H9 (cell line): ENCODE data around the gene GID8. TPM values are rescaled to one million over a fixed set of nuclear protein-coding genes. Genes with fewer than 3 reads are reported as not detected.

Source experiments
- DNase-seq: peaks from one replicate; pipeline ENCODE4 v3.0.0-alpha.2; 2017
- H2AFZ ChIP-seq: one replicate; pipeline ENCODE4 v1.6.1; 2013; ENCODE audit warnings: mild to moderate bottlenecking, low read length, control low read depth, moderate library complexity
- H2AK5ac ChIP-seq: 2 replicates; pipeline ENCODE4 v1.6.1; 2013; ENCODE audit warnings: low read length, control low read depth, mixed read lengths; ENCODE audit not compliant: insufficient read length
- H2BK120ac ChIP-seq: one replicate; pipeline ENCODE4 v1.6.1; 2013; ENCODE audit warnings: low read depth, mild to moderate bottlenecking, low read length, control low read depth, inconsistent platforms; ENCODE audit not compliant: poor library complexity, severe bottlenecking
- H2BK12ac ChIP-seq: 2 replicates; pipeline ENCODE4 v1.6.1; 2013; ENCODE audit warnings: low read length, control low read depth, mixed read lengths, low read depth; ENCODE audit not compliant: insufficient read length
- H2BK15ac ChIP-seq: 2 replicates; pipeline ENCODE4 v1.6.1; 2013; ENCODE audit warnings: low read depth, low read length, control low read depth
- H2BK20ac ChIP-seq: one replicate; pipeline ENCODE4 v1.6.1; 2013; ENCODE audit warnings: low read depth, mild to moderate bottlenecking, low read length, control low read depth, inconsistent platforms; ENCODE audit not compliant: poor library complexity, severe bottlenecking
- H2BK5ac ChIP-seq: 2 replicates; pipeline ENCODE4 v1.6.1; 2013; ENCODE audit warnings: low read length, control low read depth, mixed read lengths; ENCODE audit not compliant: insufficient read length
- H3K14ac ChIP-seq: 2 replicates; pipeline ENCODE4 v1.6.1; 2013; ENCODE audit warnings: low read length, control low read depth; ENCODE audit not compliant: insufficient read depth
- H3K18ac ChIP-seq: 2 replicates; pipeline ENCODE4 v1.6.1; 2013; ENCODE audit warnings: low read depth, mild to moderate bottlenecking, mixed read lengths, low read length, control low read depth; ENCODE audit not compliant: insufficient read length
- H3K23ac ChIP-seq: 2 replicates; pipeline ENCODE4 v1.6.1; 2013; ENCODE audit warnings: low read length, control low read depth, mixed read lengths, low read depth; ENCODE audit not compliant: insufficient read length
- H3K23me2 ChIP-seq: 2 replicates; pipeline ENCODE4 v1.6.1; 2013; ENCODE audit warnings: low read depth, mild to moderate bottlenecking, mixed read lengths, low read length, control low read depth; ENCODE audit not compliant: insufficient read length, poor library complexity, severe bottlenecking
- H3K27ac ChIP-seq: 2 replicates; pipeline ENCODE4 v1.5.1; 2013; ENCODE audit warnings: low read length, control low read depth, mixed read lengths, low read depth; ENCODE audit not compliant: insufficient read length
- H3K27me3 ChIP-seq: 2 replicates; pipeline ENCODE4 v1.6.1; 2013; ENCODE audit warnings: low read length, control low read depth, inconsistent platforms; ENCODE audit not compliant: insufficient read depth
- H3K4ac ChIP-seq: 2 replicates; pipeline ENCODE4 v1.6.1; 2013; ENCODE audit warnings: low read depth, mild to moderate bottlenecking, control low read depth, inconsistent platforms, low read length, moderate library complexity
- H3K4me1 ChIP-seq: 2 replicates; pipeline ENCODE4 v1.6.1; 2013; ENCODE audit warnings: low read length, control low read depth, inconsistent platforms; ENCODE audit not compliant: insufficient read depth
- H3K4me2 ChIP-seq: 2 replicates; pipeline ENCODE4 v1.6.1; 2013; ENCODE audit warnings: low read length, control low read depth, mixed read lengths; ENCODE audit not compliant: insufficient read length, insufficient read depth
- H3K56ac ChIP-seq: 2 replicates; pipeline ENCODE4 v1.6.1; 2013; ENCODE audit warnings: low read depth, mild to moderate bottlenecking, mixed read lengths, low read length, control low read depth; ENCODE audit not compliant: insufficient read length
- H3K79me1 ChIP-seq: 2 replicates; pipeline ENCODE4 v1.6.1; 2013; ENCODE audit warnings: low read depth, mild to moderate bottlenecking, moderate library complexity, low read length, control low read depth, inconsistent platforms; ENCODE audit not compliant: insufficient read depth, poor library complexity, severe bottlenecking
- H3K79me2 ChIP-seq: 2 replicates; pipeline ENCODE4 v1.6.1; 2013; ENCODE audit warnings: low read length, control low read depth, inconsistent platforms; ENCODE audit not compliant: insufficient read depth
- H3K9ac ChIP-seq: 2 replicates; pipeline ENCODE4 v1.6.1; 2013; ENCODE audit warnings: low read length, control low read depth, mixed read lengths; ENCODE audit not compliant: insufficient read length; ENCODE audit errors: extremely low read depth
- H3K9me3 ChIP-seq: one replicate; pipeline ENCODE4 v1.6.1; 2013; ENCODE audit warnings: low read depth, low read length, inconsistent platforms; ENCODE audit not compliant: control insufficient read depth
- H3T11ph ChIP-seq: one replicate; pipeline ENCODE4 v1.6.1; 2013; ENCODE audit warnings: mild to moderate bottlenecking, low read length, control low read depth, inconsistent platforms
- H4K20me1 ChIP-seq: one replicate; pipeline ENCODE4 v1.6.1; 2013; ENCODE audit not compliant: control insufficient read depth, insufficient read length, insufficient read depth
- H4K5ac ChIP-seq: 2 replicates; pipeline ENCODE4 v1.6.1; 2013; ENCODE audit warnings: low read depth, mild to moderate bottlenecking, mixed read lengths, low read length, control low read depth; ENCODE audit not compliant: insufficient read length
- H4K8ac ChIP-seq: replicated peaks from 2 replicates; pipeline ENCODE4 v1.6.1; 2013; ENCODE audit warnings: low read length, control low read depth, mixed read lengths, low read depth; ENCODE audit not compliant: insufficient read length
- H4K91ac ChIP-seq: 2 replicates; pipeline ENCODE4 v1.6.1; 2013; ENCODE audit warnings: low read depth, mild to moderate bottlenecking, moderate library complexity, mixed read lengths, low read length, control low read depth; ENCODE audit not compliant: insufficient read length
- H3K27ac Mint-ChIP-seq, 3 experiments: 2 replicates in 2 of 3; 3 replicates in 1 of 3; pipeline ENCODE4 v1.8.0; 2020 to 2021; ENCODE audit warnings: mixed read lengths in 3 of 3, mild to moderate bottlenecking in 1 of 3, moderate library complexity in 1 of 3
- H3K27me3 Mint-ChIP-seq: 2 replicates; pipeline ENCODE4 v1.8.0; 2021; ENCODE audit warnings: low read depth, mild to moderate bottlenecking, moderate library complexity, mixed read lengths
- H3K36me3 Mint-ChIP-seq, 3 experiments: 2 replicates in 2 of 3; 3 replicates in 1 of 3; pipeline ENCODE4 v1.8.0; 2020 to 2021; ENCODE audit warnings: low read depth in 3 of 3, mixed read lengths in 3 of 3; ENCODE audit not compliant: insufficient read depth in 1 of 3
- H3K4me1 Mint-ChIP-seq, 2 experiments: 2 replicates each; pipeline ENCODE4 v1.8.0; 2020; ENCODE audit warnings: mixed read lengths in 2 of 2
- H3K4me3 Mint-ChIP-seq, 2 experiments: 2 replicates in 1 of 2; 3 replicates in 1 of 2; pipeline ENCODE4 v1.8.0; 2020 to 2021; ENCODE audit warnings: mild to moderate bottlenecking in 2 of 2, mixed read lengths in 2 of 2, moderate library complexity in 1 of 2
- H3K9me3 Mint-ChIP-seq, 2 experiments: 2 replicates in 1 of 2; 3 replicates in 1 of 2; pipeline ENCODE4 v1.8.0; 2020; ENCODE audit warnings: mild to moderate bottlenecking in 2 of 2, mixed read lengths in 2 of 2, moderate library complexity in 1 of 2
- WGBS: extraction: QIAGEN DNeasy Blood & Tissue Kit; methylation state at CpG from one replicate; pipeline ENCODE4 v1.1.7; 2013; ENCODE audit warnings: missing lambda C conversion rate, low lambda C conversion rate, mixed read lengths; ENCODE audit not compliant: insufficient read length; ENCODE audit errors: extremely low coverage; 5-methylcytosine and 5-hydroxymethylcytosine counted together
- total RNA-seq: library from RNA; stranded (reverse); gene quantifications from 2 replicates; pipeline ENCODE4 v1.2.1, GENCODE V29; 2021
- TF ChIP-seq, protein P1 (sequence below): fragments of 200-600 bp; sonication (generic); conservative IDR thresholded peaks from 3 replicates; pipeline ENCODE4 v1.8.0; 2021; ENCODE audit warnings: antibody characterized with exemption, mild to moderate bottlenecking

Gene GID8
- total RNA-seq, 1 experiment from 2014 or later = 60.9 TPM

DNA sequence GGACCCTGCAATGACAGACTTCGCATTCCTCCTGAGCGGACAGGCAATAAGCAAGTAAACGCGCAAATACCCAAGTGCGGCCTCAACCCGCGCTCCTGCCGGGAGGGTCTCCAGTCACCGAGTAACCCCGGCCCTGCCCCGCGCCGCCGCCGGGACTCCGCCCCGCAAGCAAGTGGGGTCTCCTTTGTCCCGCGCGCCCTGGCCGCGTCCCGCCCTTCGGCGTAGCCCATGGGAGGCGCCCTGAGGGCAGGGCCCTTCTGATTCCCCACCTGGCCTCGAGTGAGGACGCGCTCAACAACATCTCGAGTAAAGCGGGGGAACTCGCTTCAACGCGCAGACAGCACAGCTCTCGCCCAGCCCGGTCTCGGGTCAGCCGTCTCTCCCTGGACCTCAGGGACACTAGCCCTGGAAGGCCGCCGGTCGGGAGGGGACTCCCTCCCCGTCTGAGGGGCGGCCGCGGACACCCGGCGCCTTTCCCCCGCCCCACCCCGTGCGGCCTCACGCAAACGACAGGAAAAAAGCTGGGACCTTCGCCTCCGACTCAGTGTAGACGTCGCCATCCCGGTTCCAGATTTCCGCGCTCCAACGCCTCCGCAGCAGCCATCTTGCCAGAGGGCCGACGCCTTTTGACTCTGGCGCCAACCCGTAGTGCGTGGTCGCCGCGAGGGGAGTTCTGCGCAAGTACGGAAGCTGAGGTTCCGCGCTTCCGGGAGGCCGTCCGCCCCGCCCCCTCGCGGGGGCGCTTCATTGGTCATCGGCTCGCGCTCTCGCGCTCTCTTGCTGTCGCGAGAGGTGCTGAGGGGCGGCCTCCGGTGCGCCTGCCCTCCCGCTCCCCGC, 461 bp upstream of the GID8 start:
- H3K9me3 ChIP-seq = no peaks in the 10 kb centered on the region
- peak overlapping the region; percentile 90 for H3K14ac ChIP-seq
- H2BK15ac ChIP-seq = no peak overlapping the region
- H3K27me3 Mint-ChIP-seq = peaks cover 2% of the 10 kb centered on the region; the same call in 1 of the 2 replicates
- peaks cover 14 to 39% (median 22%) of the 10 kb centered on the region in 3 experiments for H3K36me3 Mint-ChIP-seq
- H3K18ac ChIP-seq = peak overlapping the region; percentile 92
- H4K5ac ChIP-seq = peak overlapping the region; percentile 13
- H3K23me2 ChIP-seq = no peaks in the 10 kb centered on the region
- H3K9me3 Mint-ChIP-seq = no peaks in the 10 kb centered on the region
- H2AK5ac ChIP-seq = no peak overlapping the region
- no CpG with 5 or more reads among the region's 92 CpGs for WGBS
- H4K8ac ChIP-seq = no peak overlapping the region
- no peaks in the 10 kb centered on the region for H3K27me3 ChIP-seq
- H4K20me1 ChIP-seq = no peaks in the 10 kb centered on the region
- no peak overlapping the region for H2BK12ac ChIP-seq
- TF ChIP-seq, protein P1, sequence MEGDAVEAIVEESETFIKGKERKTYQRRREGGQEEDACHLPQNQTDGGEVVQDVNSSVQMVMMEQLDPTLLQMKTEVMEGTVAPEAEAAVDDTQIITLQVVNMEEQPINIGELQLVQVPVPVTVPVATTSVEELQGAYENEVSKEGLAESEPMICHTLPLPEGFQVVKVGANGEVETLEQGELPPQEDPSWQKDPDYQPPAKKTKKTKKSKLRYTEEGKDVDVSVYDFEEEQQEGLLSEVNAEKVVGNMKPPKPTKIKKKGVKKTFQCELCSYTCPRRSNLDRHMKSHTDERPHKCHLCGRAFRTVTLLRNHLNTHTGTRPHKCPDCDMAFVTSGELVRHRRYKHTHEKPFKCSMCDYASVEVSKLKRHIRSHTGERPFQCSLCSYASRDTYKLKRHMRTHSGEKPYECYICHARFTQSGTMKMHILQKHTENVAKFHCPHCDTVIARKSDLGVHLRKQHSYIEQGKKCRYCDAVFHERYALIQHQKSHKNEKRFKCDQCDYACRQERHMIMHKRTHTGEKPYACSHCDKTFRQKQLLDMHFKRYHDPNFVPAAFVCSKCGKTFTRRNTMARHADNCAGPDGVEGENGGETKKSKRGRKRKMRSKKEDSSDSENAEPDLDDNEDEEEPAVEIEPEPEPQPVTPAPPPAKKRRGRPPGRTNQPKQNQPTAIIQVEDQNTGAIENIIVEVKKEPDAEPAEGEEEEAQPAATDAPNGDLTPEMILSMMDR = no peak
- H3K56ac ChIP-seq = no peak overlapping the region
- H2BK5ac ChIP-seq = no peak overlapping the region
- H3K4me3 Mint-ChIP-seq = no peak overlapping the region; a peak in 2 of 5 replicates
- H2BK120ac ChIP-seq = no peak overlapping the region
- H2AFZ ChIP-seq = no peak overlapping the region
- H3K9ac ChIP-seq = peak overlapping the region; percentile 94
- H3K79me2 ChIP-seq = peaks cover 80% of the 10 kb centered on the region
- peaks cover 10% of the 10 kb centered on the region; the same call in 1 of the 2 replicates for H3K4me1 ChIP-seq
- peak overlapping the region; percentile 74 for H3K4me2 ChIP-seq
- no peak overlapping the region for H3K4ac ChIP-seq
- H3T11ph ChIP-seq = no peak overlapping the region
- H3K23ac ChIP-seq = no peak overlapping the region
- peaks cover 16 to 30% of the 10 kb centered on the region in 2 experiments for H3K4me1 Mint-ChIP-seq
- DNase-seq = peak; percentile 95
- H2BK20ac ChIP-seq = no peak overlapping the region
- H4K91ac ChIP-seq = no peak overlapping the region
- H3K27ac Mint-ChIP-seq = peak overlapping the region; percentile 96 to 99 (median 98)
- H3K27ac ChIP-seq = no peak overlapping the region
- H3K79me1 ChIP-seq = no peaks in the 10 kb centered on the region
